ENCODE measurements around the gene PODN. TPM values are rescaled to one million over a fixed set of nuclear protein-coding genes. Genes with fewer than 3 reads are reported as not detected.

The PODN gene
- total RNA-seq, 1 donor from 2014 or later = 0.48 TPM

GRCh38 chr1:53050310-53050709, 11.7 kb upstream of the PODN start:
- DNase-seq (ENCODE audit: low read depth) = no peak

DNA sequence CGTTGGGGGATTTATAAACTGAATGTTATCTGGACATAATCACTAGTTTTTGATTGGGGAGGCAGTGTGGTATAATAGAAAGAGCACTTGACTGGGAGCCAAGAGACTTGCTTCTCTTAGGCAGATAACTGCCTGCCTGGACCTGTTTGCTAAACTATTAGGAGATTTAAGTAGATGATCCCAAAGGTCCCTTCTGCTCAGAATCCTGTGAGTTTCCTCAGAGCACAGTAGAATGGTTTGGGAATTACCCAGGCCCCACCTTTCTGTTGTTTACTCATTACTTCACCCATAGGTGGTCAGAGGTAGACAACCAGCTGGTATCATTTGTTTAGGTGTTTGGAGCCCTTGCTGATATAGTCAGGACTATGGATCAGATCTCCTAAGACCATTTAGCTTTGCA, 10.3 kb upstream of the PODN start:
- no peak for DNase-seq (ENCODE audit: low read depth)

- no peak for DNase-seq (ENCODE audit: low read depth)
Observed at GRCh38 chr1:53057127-53057526, 4.9 kb upstream of the PODN start.

GRCh38 chr1:53060579-53060978, 1.4 kb upstream of the PODN start:
- DNase-seq (ENCODE audit: low read depth) = no peak

- DNase-seq (ENCODE audit: low read depth) = no peak
Observed at GRCh38 chr1:53061123-53061858, 722 bp upstream of the PODN start.

DNA sequence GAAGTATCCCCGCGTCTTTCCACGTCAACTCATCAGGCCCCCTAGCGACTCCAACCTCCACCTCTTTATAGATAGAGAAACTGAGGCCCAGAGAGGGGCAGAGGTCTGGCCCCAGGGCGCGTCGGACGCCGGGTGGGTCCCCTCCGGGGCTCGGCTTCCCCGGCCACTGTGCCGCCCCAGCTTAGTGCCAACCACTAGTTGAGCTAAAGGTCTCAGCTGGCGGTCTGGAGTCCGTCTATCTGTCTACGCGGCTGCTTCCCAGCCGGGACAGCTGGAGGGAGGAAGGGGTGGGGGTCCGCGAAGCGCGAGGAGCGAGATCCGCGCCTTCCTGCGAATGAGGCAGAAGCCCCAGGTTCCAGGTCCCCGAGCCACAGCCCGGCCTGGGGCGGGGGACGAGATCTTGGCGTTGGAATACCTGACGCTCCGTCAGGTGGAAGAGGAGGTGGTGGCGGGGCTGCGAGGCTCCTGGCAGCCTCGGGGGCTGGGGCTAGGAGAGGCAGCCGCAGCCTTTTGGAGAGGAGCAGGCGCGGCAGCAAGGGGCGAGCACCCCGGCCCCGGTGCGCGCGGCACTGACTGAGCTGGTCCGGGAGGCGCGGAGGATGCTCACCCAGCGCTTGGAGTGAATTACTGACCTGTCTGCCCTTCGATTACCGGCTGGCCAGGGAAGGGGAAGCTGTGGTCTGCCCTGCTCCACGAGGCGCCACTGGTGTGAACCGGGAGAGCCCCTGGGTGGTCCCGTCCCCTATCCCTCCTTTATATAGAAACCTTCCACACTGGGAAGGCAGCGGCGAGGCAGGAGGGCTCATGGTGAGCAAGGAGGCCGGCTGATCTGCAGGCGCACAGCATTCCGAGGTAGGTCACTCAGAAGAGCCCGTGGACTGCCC, 937 bp downstream of the PODN start:
- no peak for DNase-seq (ENCODE audit: low read depth)

GRCh38 chr1:53063744-53064515, 1.9 kb downstream of the PODN start:
- no peak for DNase-seq (ENCODE audit: low read depth)

DNA sequence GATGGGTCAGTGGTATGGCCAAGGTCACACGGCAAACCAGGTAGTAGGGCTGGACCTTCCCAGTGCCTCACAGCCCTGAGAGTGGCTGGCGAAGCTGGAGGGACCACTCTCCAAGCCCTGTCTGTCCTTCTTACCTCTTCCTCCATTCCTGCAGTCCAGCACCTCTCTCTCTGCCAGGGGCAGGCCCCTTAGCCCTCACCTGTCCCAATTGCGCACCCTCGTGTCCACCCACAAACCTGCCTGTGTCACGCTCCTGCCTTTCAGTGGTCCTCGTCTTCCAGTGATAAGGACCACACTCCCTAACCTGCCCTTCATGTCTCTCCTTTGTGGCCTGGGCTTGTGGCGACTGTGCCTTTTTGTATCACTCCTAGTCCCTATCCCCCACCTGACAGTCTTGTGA, 3.4 kb downstream of the PODN start:
- no peak for DNase-seq (ENCODE audit: low read depth)

DNA sequence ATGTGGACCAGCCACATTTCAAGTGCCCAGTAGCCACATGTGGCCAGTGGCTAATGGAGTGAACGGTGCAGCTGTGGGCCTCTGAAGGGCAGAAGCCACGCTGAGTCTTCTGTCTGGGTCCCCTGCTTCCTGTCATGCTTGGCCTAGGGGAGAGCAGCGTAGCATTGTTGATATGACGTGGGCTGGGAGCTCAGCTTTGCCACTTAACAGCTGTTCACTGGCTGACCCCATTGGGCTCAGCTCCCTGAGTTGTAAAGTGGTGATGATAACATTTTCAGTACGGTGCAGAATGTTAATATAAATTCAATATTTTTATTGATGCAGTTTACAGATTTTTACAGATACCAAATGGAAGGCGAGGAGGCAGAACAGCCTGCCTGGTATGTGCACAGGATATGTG, 4.5 kb downstream of the PODN start:
- DNase-seq (ENCODE audit: low read depth) = peak; percentile 34

DNA sequence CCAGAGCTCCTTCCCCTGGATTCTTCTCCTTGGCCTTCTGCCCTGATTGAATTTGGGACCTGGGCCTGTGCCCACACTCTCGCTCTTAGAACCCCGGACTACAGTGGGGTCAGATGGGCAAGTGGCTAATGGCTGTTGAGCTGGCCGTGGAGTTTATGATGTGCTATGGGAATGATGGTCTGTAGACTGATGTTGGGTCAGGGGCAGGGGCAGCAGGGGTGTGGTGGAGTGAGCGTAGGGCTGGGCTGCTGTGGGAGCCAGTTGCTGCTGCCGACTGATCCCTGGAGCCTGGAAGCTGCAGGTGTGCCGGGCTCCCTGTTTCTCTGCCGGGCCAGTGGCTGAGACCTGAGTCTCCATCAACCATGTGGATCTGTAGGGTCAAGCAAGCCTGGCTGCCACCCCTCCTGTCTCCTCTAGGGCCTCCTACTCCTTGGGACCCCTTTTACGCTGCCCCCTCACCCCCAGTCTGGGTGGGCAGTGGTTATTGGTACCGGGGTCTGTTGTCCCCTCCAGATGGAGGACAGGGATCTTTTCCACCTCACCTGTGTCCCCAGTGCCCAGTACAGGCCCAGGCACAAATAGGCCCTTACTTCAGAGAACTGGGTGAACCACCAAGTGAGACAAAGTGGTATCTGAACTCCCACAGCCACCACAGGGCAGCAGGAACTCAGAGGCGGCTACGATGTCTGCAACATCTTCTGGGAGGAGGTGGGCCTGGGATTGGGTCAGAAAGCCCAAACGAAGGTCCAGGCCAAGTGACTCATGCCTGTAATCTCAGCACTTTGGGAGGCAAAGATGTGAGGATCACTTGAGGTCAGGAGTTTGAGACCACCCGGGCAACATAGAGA, 5.1 kb downstream of the PODN start:
- DNase-seq (ENCODE audit: low read depth) = no peak

- no peak for DNase-seq (ENCODE audit: low read depth)
Observed at GRCh38 chr1:53067886-53068285, 5.9 kb downstream of the PODN start.

GRCh38 chr1:53068314-53069099, 6.5 kb downstream of the PODN start:
- no peak for DNase-seq (ENCODE audit: low read depth)

DNA sequence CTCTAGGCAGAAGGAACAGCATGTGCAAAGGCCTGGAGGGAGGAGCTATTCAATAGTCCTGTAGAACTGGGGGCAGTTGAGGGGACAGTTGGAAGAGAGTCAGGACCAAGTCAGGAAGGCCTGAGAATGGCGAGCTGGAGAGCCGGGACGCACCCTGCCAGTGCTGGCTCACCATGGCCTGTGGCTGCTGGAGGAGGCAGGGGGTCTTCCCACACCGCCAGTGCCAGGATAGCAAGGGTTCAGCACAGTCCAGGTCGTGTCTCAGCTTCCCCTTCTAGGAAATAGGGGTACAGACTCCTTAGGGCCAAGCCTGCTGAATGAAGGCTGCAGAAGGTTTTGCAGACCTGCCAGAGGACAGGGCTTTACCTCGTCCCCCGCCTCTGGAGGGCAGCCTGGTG, 7.3 kb downstream of the PODN start:
- no peak for DNase-seq (ENCODE audit: low read depth)

DNA sequence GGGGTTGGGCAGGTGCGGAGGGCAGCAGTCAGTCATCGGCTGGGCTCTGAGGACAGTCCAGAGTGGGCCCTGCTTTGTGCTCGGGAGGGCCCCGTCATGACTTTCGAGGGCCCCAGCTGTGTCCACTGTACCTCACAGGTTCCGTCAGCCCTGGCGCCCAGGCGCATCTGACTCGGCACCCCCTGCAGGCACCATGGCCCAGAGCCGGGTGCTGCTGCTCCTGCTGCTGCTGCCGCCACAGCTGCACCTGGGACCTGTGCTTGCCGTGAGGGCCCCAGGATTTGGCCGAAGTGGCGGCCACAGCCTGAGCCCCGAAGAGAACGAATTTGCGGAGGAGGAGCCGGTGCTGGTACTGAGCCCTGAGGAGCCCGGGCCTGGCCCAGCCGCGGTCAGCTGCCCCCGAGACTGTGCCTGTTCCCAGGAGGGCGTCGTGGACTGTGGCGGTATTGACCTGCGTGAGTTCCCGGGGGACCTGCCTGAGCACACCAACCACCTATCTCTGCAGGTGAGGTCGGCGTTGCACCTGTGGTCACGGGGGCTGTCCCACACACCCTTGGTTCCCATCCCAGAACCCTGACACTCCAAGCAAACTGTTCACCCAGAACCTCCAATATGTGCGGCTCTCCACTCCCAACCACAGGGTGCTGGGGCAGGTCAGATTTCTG, 7.8 kb downstream of the PODN start:
- no peak for DNase-seq (ENCODE audit: low read depth)

DNA sequence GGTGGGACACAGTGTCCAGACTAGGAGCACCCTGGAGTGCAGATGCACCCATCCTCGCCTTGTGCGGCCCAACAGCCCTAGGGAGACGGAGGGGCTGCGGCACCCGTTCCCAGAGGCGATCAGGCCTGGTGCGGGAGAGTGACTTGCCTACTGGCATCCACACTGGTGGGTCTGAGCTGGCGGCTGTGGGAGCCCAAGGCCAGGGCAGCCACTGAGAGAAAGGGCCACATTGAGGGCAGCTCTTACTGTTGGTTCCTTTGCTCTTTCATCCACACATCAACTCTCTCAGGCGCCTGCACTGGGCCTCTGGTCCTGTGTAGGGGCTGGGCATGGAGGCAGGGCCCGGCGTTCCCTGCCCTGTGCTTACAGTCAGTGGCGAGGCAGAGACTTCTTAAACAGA, 8.6 kb downstream of the PODN start:
- no peak for DNase-seq (ENCODE audit: low read depth)

- DNase-seq (ENCODE audit: low read depth) = no peak
Observed at GRCh38 chr1:53071167-53071865, 9.3 kb downstream of the PODN start.

DNA sequence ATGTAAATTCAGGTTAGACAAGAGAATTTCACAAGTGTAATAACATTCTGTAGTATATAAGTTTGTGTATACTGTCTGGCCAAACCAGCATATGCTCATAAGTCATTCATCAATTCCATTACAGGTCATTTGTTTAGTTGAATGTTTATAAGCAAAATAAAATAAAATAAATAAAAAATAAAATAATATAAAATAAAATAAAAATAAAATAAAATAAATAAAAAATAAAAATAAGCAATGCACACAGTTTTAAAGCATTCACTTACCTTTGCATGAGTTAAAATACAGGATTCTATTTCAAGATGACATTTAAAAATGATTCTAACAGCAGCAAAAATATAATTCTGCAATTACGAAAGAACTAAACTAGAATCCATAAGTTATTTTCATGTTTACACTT, 9.9 kb downstream of the PODN start:
- no peak for DNase-seq (ENCODE audit: low read depth)

DNA sequence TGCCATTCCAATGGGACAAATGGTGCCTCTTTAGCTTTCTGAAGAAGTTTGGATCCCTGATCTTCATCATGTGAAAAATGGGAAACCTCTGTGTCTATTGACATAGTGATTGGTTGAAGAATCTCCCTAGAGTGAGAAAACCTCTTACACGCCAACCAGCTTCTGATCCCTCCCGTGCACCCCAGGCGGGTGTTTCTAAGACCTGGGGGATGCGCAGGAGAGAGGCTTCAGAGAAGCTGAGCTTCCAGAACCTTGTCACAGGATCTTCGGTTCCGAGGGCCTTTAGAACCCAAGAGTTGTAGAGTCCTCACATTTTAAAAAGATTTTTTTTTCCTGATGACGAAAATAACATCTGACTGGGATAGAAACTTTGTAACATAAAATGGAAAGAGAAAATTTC, 11.3 kb downstream of the PODN start:
- DNase-seq (ENCODE audit: low read depth) = no peak

- no peak for DNase-seq (ENCODE audit: low read depth)
Observed at GRCh38 chr1:53073868-53074311, 11.9 kb downstream of the PODN start.

Data from myocyte (in vitro differentiated cells).